T-helper 1 cell treated with Interleukin-12 subunit alpha and Interleukin-12 subunit beta and Interleukin-4 antibody, amounts not matched to agents 30 μg/mL and 1 μg/mL, for 36 hours (primary cell): ENCODE results near the gene DBH.

Source experiments
- H3K27ac Mint-ChIP-seq: one replicate; pipeline ENCODE4 v1.8.0; 2021; ENCODE audit warnings: mild to moderate bottlenecking, mixed read lengths
- H3K27me3 Mint-ChIP-seq: one replicate; pipeline ENCODE4 v1.8.0; 2021; ENCODE audit warnings: low read depth, mixed read lengths
- H3K36me3 Mint-ChIP-seq: one replicate; pipeline ENCODE4 v1.8.0; 2021; ENCODE audit warnings: low read depth, mixed read lengths
- H3K4me1 Mint-ChIP-seq: one replicate; pipeline ENCODE4 v1.8.0; 2021; ENCODE audit warnings: low read depth, mixed read lengths
- H3K4me3 Mint-ChIP-seq: one replicate; pipeline ENCODE4 v1.8.0; 2021; ENCODE audit warnings: mild to moderate bottlenecking, moderate library complexity, mixed read lengths
- H3K9me3 Mint-ChIP-seq: one replicate; pipeline ENCODE4 v1.8.0; 2021; ENCODE audit warnings: mixed read lengths

Gene DBH

GRCh38 chr9:133654736-133655657 is 18.8 kb downstream of the DBH start:
- no peaks in the 10 kb centered on the region for H3K9me3 Mint-ChIP-seq
- H3K27me3 Mint-ChIP-seq: peaks cover 38% of the 10 kb centered on the region
- H3K4me1 Mint-ChIP-seq: no peaks in the 10 kb centered on the region
- no peak overlapping the region for H3K27ac Mint-ChIP-seq
- no peak overlapping the region for H3K4me3 Mint-ChIP-seq
- H3K36me3 Mint-ChIP-seq: no peaks in the 10 kb centered on the region

GRCh38 chr9:133655701-133656100 is 19.5 kb downstream of the DBH start:
- no peaks in the 10 kb centered on the region for H3K9me3 Mint-ChIP-seq
- no peak overlapping the region for H3K4me3 Mint-ChIP-seq
- no peaks in the 10 kb centered on the region for H3K4me1 Mint-ChIP-seq
- peaks cover 38% of the 10 kb centered on the region for H3K27me3 Mint-ChIP-seq
- no peak overlapping the region for H3K27ac Mint-ChIP-seq
- H3K36me3 Mint-ChIP-seq: no peaks in the 10 kb centered on the region

GRCh38 chr9:133656211-133657119 is 20.3 kb downstream of the DBH start:
- Mint-ChIP-seq H3K36me3 (no peaks in the 10 kb centered on the region), H3K4me3 (no peak overlapping the region), H3K9me3 (no peaks in the 10 kb centered on the region), H3K27ac (no peak overlapping the region), H3K27me3 (peaks cover 38% of the 10 kb centered on the region), H3K4me1 (no peaks in the 10 kb centered on the region)

GRCh38 chr9:133657120-133657661 is 21.0 kb downstream of the DBH start:
- H3K4me3 Mint-ChIP-seq: no peak overlapping the region
- H3K27me3 Mint-ChIP-seq: peaks cover 38% of the 10 kb centered on the region
- H3K27ac Mint-ChIP-seq: no peak overlapping the region
- no peaks in the 10 kb centered on the region for H3K36me3 Mint-ChIP-seq
- no peaks in the 10 kb centered on the region for H3K4me1 Mint-ChIP-seq
- H3K9me3 Mint-ChIP-seq: no peaks in the 10 kb centered on the region

- Mint-ChIP-seq H3K36me3 (no peaks in the 10 kb centered on the region), H3K4me3 (no peak overlapping the region), H3K9me3 (no peaks in the 10 kb centered on the region)
Measured at GRCh38 chr9:133658442-133659431, 22.6 kb downstream of the DBH start.

GRCh38 chr9:133659516-133659915 is 23.4 kb downstream of the DBH start:
- Mint-ChIP-seq H3K36me3 (no peaks in the 10 kb centered on the region), H3K27ac (no peak overlapping the region), H3K9me3 (no peaks in the 10 kb centered on the region), H3K27me3 (peaks cover 38% of the 10 kb centered on the region), H3K4me3 (no peak overlapping the region), H3K4me1 (no peaks in the 10 kb centered on the region)

More at GRCh38 chr9:133658442-133659431, 22.6 kb downstream of the DBH start:
- Mint-ChIP-seq H3K4me1 (no peaks in the 10 kb centered on the region), H3K27me3 (peaks cover 38% of the 10 kb centered on the region), H3K27ac (no peak overlapping the region)

GRCh38 chr9:133661846-133662540 is 25.8 kb downstream of the DBH start:
- no peak overlapping the region for H3K4me3 Mint-ChIP-seq
- no peaks in the 10 kb centered on the region for H3K36me3 Mint-ChIP-seq
- no peaks in the 10 kb centered on the region for H3K4me1 Mint-ChIP-seq
- H3K27me3 Mint-ChIP-seq: peaks cover 24% of the 10 kb centered on the region
- H3K9me3 Mint-ChIP-seq: no peaks in the 10 kb centered on the region
- no peak overlapping the region for H3K27ac Mint-ChIP-seq

- Mint-ChIP-seq H3K27me3 (peaks cover under 1% of the 10 kb centered on the region), H3K9me3 (no peaks in the 10 kb centered on the region), H3K4me3 (no peak overlapping the region), H3K36me3 (no peaks in the 10 kb centered on the region), H3K4me1 (no peaks in the 10 kb centered on the region), H3K27ac (no peak overlapping the region)
Measured at GRCh38 chr9:133664173-133665050, 28.2 kb downstream of the DBH start.

GRCh38 chr9:133665096-133665495 is 28.9 kb downstream of the DBH start:
- Mint-ChIP-seq H3K4me1 (no peaks in the 10 kb centered on the region), H3K36me3 (no peaks in the 10 kb centered on the region), H3K4me3 (no peak overlapping the region), H3K27me3 (no peaks in the 10 kb centered on the region), H3K9me3 (no peaks in the 10 kb centered on the region), H3K27ac (no peak overlapping the region)

- Mint-ChIP-seq H3K4me3 (no peak overlapping the region), H3K36me3 (no peaks in the 10 kb centered on the region), H3K27me3 (no peaks in the 10 kb centered on the region), H3K9me3 (no peaks in the 10 kb centered on the region), H3K4me1 (no peaks in the 10 kb centered on the region), H3K27ac (no peak overlapping the region)
Measured at GRCh38 chr9:133665535-133665934, 29.4 kb downstream of the DBH start.

- Mint-ChIP-seq H3K4me3 (no peak overlapping the region), H3K4me1 (no peaks in the 10 kb centered on the region), H3K27me3 (no peaks in the 10 kb centered on the region), H3K36me3 (no peaks in the 10 kb centered on the region), H3K9me3 (no peaks in the 10 kb centered on the region), H3K27ac (no peak overlapping the region)
Measured at GRCh38 chr9:133666387-133666786, 30.2 kb downstream of the DBH start.

- H3K27me3 Mint-ChIP-seq: no peaks in the 10 kb centered on the region
Measured at GRCh38 chr9:133666845-133667244, 30.7 kb downstream of the DBH start.

More at GRCh38 chr9:133666845-133667244, 30.7 kb downstream of the DBH start:
- no peak overlapping the region for H3K4me3 Mint-ChIP-seq
- H3K27ac Mint-ChIP-seq: no peak overlapping the region
- no peaks in the 10 kb centered on the region for H3K36me3 Mint-ChIP-seq
- H3K4me1 Mint-ChIP-seq: no peaks in the 10 kb centered on the region
- H3K9me3 Mint-ChIP-seq: no peaks in the 10 kb centered on the region
